ENCODE results near the gene RPS23.
A peak's percentile ranks its signal among the peaks of the same experiment; 100 is the strongest.

The RPS23 gene

DNA sequence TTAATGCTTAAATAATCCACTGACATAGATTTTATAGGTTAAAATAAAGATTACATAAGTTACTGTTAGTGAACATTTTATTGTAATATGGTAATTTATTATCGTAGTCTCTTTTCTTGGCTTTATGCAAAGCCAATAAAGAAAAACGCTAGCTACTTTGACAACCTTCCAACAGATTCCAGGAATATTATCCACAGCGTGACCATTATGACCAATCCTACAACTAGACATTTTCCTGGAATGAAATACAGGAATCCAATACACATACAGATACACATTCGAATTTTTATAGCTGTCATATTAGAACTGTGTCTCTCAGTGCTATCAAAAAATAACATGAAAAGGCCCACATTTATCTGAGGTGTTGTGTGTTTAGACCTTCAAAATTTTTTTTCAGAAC is 13.1 kb downstream of the RPS23 start:
- TF ChIP-seq, protein P1, sequence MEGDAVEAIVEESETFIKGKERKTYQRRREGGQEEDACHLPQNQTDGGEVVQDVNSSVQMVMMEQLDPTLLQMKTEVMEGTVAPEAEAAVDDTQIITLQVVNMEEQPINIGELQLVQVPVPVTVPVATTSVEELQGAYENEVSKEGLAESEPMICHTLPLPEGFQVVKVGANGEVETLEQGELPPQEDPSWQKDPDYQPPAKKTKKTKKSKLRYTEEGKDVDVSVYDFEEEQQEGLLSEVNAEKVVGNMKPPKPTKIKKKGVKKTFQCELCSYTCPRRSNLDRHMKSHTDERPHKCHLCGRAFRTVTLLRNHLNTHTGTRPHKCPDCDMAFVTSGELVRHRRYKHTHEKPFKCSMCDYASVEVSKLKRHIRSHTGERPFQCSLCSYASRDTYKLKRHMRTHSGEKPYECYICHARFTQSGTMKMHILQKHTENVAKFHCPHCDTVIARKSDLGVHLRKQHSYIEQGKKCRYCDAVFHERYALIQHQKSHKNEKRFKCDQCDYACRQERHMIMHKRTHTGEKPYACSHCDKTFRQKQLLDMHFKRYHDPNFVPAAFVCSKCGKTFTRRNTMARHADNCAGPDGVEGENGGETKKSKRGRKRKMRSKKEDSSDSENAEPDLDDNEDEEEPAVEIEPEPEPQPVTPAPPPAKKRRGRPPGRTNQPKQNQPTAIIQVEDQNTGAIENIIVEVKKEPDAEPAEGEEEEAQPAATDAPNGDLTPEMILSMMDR (IDR thresholded peaks at IDR 0.05; ENCODE audit: low read depth, low read length, missing control alignments): no peak
- H3K36me3 ChIP-seq (replicated peaks): no peaks in the 10 kb centered on the region
- no peak overlapping the region for H3K27ac ChIP-seq
- H3K4me3 ChIP-seq (ENCODE audit: low read depth, low read length): no peak overlapping the region
- no peak for DNase-seq
- H3K27me3 ChIP-seq (replicated peaks): no peaks in the 10 kb centered on the region
- in situ Hi-C loops (cut with HindIII; ENCODE audit: low pct_ligation_motif_present, low sequenced_read_pairs): no loop called here

DNA sequence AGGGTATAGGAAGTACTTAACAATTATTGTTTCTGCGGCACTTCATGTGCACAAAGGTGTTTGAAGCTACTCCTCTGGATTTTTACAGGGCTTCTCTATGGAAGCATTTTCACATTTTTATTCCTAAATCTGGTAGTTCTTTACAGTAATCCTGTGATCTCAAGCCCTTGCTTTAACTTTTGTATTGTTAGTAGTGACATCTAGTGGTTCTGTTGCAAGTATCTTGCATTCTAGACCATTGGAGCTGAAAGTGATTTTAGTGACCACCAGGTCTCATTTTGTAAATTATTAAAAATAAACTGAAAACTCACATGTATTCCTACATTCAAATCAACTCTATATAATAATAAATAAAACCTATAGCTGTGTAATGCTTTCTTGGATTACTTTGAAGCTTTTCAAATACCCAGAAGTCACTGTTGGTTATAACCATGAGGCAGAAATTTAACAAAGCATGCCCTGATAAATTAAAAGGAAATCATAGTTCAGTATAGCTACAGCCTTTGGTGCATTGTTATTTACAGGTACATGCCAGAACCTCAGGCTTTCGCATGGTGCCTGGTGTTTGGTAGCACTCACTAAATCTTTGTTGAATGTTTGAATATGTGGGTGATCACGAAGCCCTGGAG is 18.9 kb downstream of the RPS23 start:
- H3K4me3 ChIP-seq (ENCODE audit: low read depth, low read length): no peak overlapping the region
- no peaks in the 10 kb centered on the region for H3K36me3 ChIP-seq (replicated peaks)
- DNase-seq: peak; percentile 11
- H3K27me3 ChIP-seq (replicated peaks): no peaks in the 10 kb centered on the region
- in situ Hi-C loops (cut with HindIII; ENCODE audit: low pct_ligation_motif_present, low sequenced_read_pairs): no loop called here
- no peak overlapping the region for H3K27ac ChIP-seq
- TF ChIP-seq, protein P1 (IDR thresholded peaks at IDR 0.05; ENCODE audit: low read depth, low read length, missing control alignments): peak; percentile 38

DNA sequence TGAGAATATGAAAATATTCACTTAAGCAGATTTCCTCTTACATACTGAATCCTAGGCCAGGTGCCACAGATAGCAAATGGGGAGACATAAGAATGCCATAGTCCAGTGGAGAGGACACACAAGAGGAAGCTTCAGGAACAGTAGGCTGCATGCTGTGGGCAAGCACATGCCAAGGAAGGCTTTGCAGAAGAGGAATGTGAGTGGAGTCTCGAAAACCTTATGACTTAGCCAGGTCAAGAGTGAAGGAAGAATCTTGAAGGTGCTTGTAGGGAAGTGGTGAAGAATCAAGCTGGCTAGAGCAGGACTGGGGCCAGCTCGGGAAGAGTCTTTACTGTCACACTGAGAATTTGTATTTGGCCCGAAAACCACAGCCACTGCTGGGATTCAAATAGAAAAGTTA is 20.4 kb downstream of the RPS23 start:
- TF ChIP-seq, protein P1 (IDR thresholded peaks at IDR 0.05; ENCODE audit: low read depth, low read length, missing control alignments): no peak
- no peak for DNase-seq
- H3K36me3 ChIP-seq (replicated peaks): no peaks in the 10 kb centered on the region
- in situ Hi-C loops (cut with HindIII; ENCODE audit: low pct_ligation_motif_present, low sequenced_read_pairs): no loop called here
- no peak overlapping the region for H3K4me3 ChIP-seq (ENCODE audit: low read depth, low read length)
- no peak overlapping the region for H3K27ac ChIP-seq
- H3K27me3 ChIP-seq (replicated peaks): no peaks in the 10 kb centered on the region

DNA sequence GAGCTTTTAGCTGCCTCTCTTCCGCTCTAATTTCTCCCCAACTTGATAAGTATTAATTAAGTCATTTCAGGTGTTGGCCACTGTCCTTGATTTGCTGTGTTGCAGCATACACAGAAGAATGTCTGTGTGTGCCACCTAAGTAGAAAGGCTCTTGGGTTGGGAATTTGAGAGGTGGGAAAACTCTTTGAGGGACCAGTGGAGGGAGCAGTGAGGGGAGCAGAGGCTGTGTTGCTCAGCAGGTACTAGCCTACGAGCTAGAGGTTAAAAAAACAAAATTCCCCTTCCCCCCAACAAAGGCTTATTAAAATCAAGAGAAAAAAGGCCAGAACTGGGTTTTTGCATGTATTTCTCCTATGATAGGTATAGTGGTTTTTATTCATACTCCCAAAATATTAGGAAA is 20.9 kb downstream of the RPS23 start:
- Histone ChIP-seq H3K27me3 (replicated peaks) (no peaks in the 10 kb centered on the region), H3K4me3 (ENCODE audit: low read depth, low read length) (no peak overlapping the region), H3K27ac (no peak overlapping the region), H3K36me3 (replicated peaks) (no peaks in the 10 kb centered on the region)
- in situ Hi-C loops (cut with HindIII; ENCODE audit: low pct_ligation_motif_present, low sequenced_read_pairs): no loop called here
- TF ChIP-seq, protein P1 (IDR thresholded peaks at IDR 0.05; ENCODE audit: low read depth, low read length, missing control alignments): no peak
- DNase-seq: no peak

DNA sequence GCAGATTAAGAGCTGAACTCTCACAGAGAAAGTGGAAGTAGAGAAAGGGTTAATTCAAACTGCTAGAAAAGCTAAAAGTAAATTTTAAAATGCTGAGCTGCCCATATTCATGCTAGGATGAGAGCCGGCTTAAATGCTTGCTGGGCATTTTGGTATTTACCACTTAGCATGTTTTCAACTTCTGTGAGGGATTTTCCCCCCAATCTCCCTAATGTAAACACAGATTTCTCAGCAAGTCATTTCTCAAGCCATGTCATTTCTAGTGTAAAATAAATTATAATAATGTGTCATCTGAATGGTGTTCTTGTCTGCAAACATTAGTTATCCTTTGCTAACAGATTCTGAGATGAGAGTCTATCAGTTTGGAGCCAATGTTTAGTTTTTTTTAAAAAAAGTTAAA is 22.3 kb downstream of the RPS23 start:
- no peak for DNase-seq
- Histone ChIP-seq H3K27ac (no peak overlapping the region), H3K4me3 (ENCODE audit: low read depth, low read length) (no peak overlapping the region), H3K36me3 (replicated peaks) (no peaks in the 10 kb centered on the region), H3K27me3 (replicated peaks) (no peaks in the 10 kb centered on the region)
- in situ Hi-C loops (cut with HindIII; ENCODE audit: low pct_ligation_motif_present, low sequenced_read_pairs): no loop called here
- TF ChIP-seq, protein P1 (IDR thresholded peaks at IDR 0.05; ENCODE audit: low read depth, low read length, missing control alignments): no peak

DNA sequence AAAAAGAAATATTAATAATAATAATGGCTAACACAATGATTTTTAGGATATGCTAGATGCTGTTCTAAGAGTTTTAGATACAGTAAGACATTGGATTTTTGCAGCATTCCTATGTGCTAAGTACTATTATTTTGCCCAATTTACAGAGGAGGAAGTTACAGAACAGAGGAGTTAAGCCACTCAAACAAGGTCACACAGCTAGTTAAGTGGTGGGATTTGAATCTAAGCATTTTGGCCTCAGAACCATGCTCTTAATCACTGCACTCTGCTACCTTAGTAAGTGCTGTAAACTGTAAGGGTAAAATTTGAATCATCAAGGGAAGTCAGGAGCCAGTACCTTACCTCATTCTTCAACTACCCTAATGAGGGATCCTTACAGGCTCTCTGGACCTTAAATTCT is 25.4 kb downstream of the RPS23 start:
- no peaks in the 10 kb centered on the region for H3K36me3 ChIP-seq (replicated peaks)
- no peak for DNase-seq
- in situ Hi-C loops (cut with HindIII; ENCODE audit: low pct_ligation_motif_present, low sequenced_read_pairs): no loop called here

More for the DNA sequence above, 25.4 kb downstream of the RPS23 start:
- TF ChIP-seq, protein P1 (IDR thresholded peaks at IDR 0.05; ENCODE audit: low read depth, low read length, missing control alignments): no peak
- Histone ChIP-seq H3K27ac (no peak overlapping the region), H3K4me3 (ENCODE audit: low read depth, low read length) (no peak overlapping the region), H3K27me3 (replicated peaks) (no peaks in the 10 kb centered on the region)

Data from brain microvascular endothelial cell (primary cell).